Keratinocyte (primary cell): ENCODE results near the gene PTPRF. TPM values are rescaled to one million over a fixed set of nuclear protein-coding genes. Genes with fewer than 3 reads are reported as not detected.

ENCODE experiments used
- DNase-seq: peaks from one replicate; pipeline ENCODE4 v3.0.0-alpha.2; 2011; ENCODE audit warnings: low read depth, missing footprints, low spot score
- FAIRE-seq: peaks from 2 replicates; lab custom pipeline; 2011; peaks lifted over from hg19 to GRCh38; lab: Jason Lieb, UNC
- H2AFZ ChIP-seq: 2 replicates; pipeline ENCODE4 v1.6.0; 2012; ENCODE audit warnings: low read length, control low read depth, inconsistent platforms; ENCODE audit not compliant: control insufficient read depth
- H3K27ac ChIP-seq: 2 replicates; pipeline ENCODE4 v1.5.1; 2011; ENCODE audit warnings: low read length; ENCODE audit not compliant: control insufficient read depth, insufficient read depth
- H3K27me3 ChIP-seq: 3 replicates; pipeline ENCODE4 v1.6.0; 2011; ENCODE audit warnings: low read length; ENCODE audit not compliant: control insufficient read depth, insufficient read depth; ENCODE audit errors: extremely low read depth
- H3K36me3 ChIP-seq, 2 experiments: 2 replicates in 1 of 2; 3 replicates in 1 of 2; pipeline ENCODE4 v1.5.1; 2011; ENCODE audit warnings: low read length in 2 of 2, mild to moderate bottlenecking in 1 of 2; ENCODE audit not compliant: control insufficient read depth in 2 of 2, insufficient read depth in 2 of 2; ENCODE audit errors: extremely low read depth in 1 of 2
- H3K4me1 ChIP-seq: 3 replicates; pipeline ENCODE4 v1.5.1; 2011; ENCODE audit warnings: low read length; ENCODE audit not compliant: control insufficient read depth, insufficient read depth; ENCODE audit errors: extremely low read depth
- H3K4me2 ChIP-seq: 3 replicates; pipeline ENCODE4 v1.6.0; 2011; ENCODE audit warnings: low read depth, low read length; ENCODE audit not compliant: control insufficient read depth, insufficient read depth; ENCODE audit errors: extremely low read depth
- H3K4me3 ChIP-seq, 3 experiments: fragments of 200-600 bp in 1 of 3; sonication (generic) in 1 of 3; 2 replicates in 2 of 3; 3 replicates in 1 of 3; pipeline ENCODE4 v1.5.1; 2011 to 2016; ENCODE audit warnings: low read length in 3 of 3, mild to moderate bottlenecking in 3 of 3, control low read depth in 2 of 3, inconsistent platforms in 1 of 3, low read depth in 1 of 3, mixed read lengths in 1 of 3, mixed run types in 1 of 3, moderate library complexity in 1 of 3; ENCODE audit not compliant: control insufficient read depth in 2 of 3, insufficient read depth in 2 of 3; ENCODE audit errors: extremely low read depth in 1 of 3
- H3K79me2 ChIP-seq: 2 replicates; pipeline ENCODE4 v1.6.0; 2012; ENCODE audit warnings: low read length; ENCODE audit not compliant: control insufficient read depth, insufficient read depth
- H3K9ac ChIP-seq: 3 replicates; pipeline ENCODE4 v1.6.0; 2011; ENCODE audit warnings: low read length; ENCODE audit not compliant: control insufficient read depth, insufficient read depth; ENCODE audit errors: extremely low read depth
- H3K9me1 ChIP-seq: 3 replicates; pipeline ENCODE4 v1.6.0; 2011; ENCODE audit warnings: low read length; ENCODE audit not compliant: control insufficient read depth, insufficient read depth; ENCODE audit errors: extremely low read depth
- H3K9me3 ChIP-seq: 2 replicates; pipeline ENCODE4 v1.5.1; 2012; ENCODE audit warnings: low read depth, low read length; ENCODE audit not compliant: control insufficient read depth
- H4K20me1 ChIP-seq: 3 replicates; pipeline ENCODE4 v1.6.0; 2011; ENCODE audit warnings: low read length; ENCODE audit not compliant: control insufficient read depth, insufficient read depth; ENCODE audit errors: extremely low read depth
- EZH2 ChIP-seq: IDR thresholded peaks from one replicate; pipeline ENCODE4 v1.6.1; 2012; ENCODE audit warnings: inconsistent platforms, mild to moderate bottlenecking, low read length, moderate library complexity
- dilution Hi-C: fragments of 300-500 bp; cut with MboI; formaldehyde crosslinking; loops from one replicate; pipeline ENCODE4 v1.7.0; 2020; ENCODE audit warnings: low sequenced_read_pairs; ENCODE audit not compliant: extremely low pct_ligation_motif_present
- polyA plus RNA-seq, 5 experiments: library from polyadenylated mRNA; depleted of rRNA in 3 of 5; stranded (reverse) in 3 of 5; stranded (forward) in 1 of 5; unstranded in 1 of 5; fragments of >200 nt; gene quantifications; 1 replicate in 1 of 5; 2 replicates in 3 of 5; 3 replicates in 1 of 5; pipeline versions ENCODE4 v1.2.1 to v1.2.3, GENCODE V29; 2011 to 2012; ENCODE audit warnings: missing spikeins in 2 of 5, low read depth in 1 of 5, low replicate concordance in 1 of 5
- TF ChIP-seq, protein P1 (sequence below), 3 experiments: IDR thresholded peaks in 1 of 3; conservative IDR thresholded peaks in 1 of 3; optimal IDR thresholded peaks in 1 of 3; 2 replicates in 2 of 3; 3 replicates in 1 of 3; pipeline versions ENCODE3 to v1.5.1; 2011; ENCODE audit warnings: low read length in 3 of 3, mild to moderate bottlenecking in 3 of 3, moderate library complexity in 2 of 3, control low read depth in 1 of 3, inconsistent platforms in 1 of 3; ENCODE audit not compliant: insufficient read depth in 2 of 3; ENCODE audit errors: extremely low read depth in 1 of 3

Gene PTPRF
- polyA plus RNA-seq, 1 donor (not counting 4 experiments of a cell fraction or from before 2014, with no cell fraction given) = 161 TPM

DNA sequence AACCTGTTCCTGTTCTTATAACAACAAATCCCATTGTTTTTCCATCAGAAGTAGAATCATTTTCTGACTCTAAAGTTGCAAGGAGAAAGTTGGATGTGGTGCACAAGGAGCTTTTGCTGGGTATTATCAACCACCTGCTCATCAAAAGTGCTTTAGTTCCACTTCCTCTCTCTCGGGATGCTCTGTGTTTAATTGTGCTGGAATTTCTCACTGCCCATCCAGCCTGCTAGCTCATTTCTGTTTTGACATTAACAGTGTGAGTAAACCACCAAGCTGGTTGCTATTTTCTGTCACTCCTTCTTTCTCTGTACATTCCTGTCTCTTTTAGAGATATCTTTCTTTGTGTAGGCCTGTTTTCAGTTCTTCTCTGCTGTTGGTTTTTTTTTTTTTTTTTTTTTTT lies 125.3 kb downstream of the PTPRF start:
- no peak overlapping the region for H3K27ac ChIP-seq
- dilution Hi-C loops = no loop called here
- H3K9me3 ChIP-seq = no peaks in the 10 kb centered on the region
- DNase-seq (no peak), FAIRE-seq (no peak)
- H3K4me3 ChIP-seq = no peak overlapping the region
- H3K36me3 ChIP-seq = peaks cover 29 to 51% of the 10 kb centered on the region in 2 experiments
- H3K4me1 ChIP-seq = peaks cover 16% of the 10 kb centered on the region
- peaks cover 4% of the 10 kb centered on the region for H3K9me1 ChIP-seq
- peaks cover 41% of the 10 kb centered on the region for H3K79me2 ChIP-seq
- no peaks in the 10 kb centered on the region for H3K27me3 ChIP-seq
- TF ChIP-seq, protein P1, sequence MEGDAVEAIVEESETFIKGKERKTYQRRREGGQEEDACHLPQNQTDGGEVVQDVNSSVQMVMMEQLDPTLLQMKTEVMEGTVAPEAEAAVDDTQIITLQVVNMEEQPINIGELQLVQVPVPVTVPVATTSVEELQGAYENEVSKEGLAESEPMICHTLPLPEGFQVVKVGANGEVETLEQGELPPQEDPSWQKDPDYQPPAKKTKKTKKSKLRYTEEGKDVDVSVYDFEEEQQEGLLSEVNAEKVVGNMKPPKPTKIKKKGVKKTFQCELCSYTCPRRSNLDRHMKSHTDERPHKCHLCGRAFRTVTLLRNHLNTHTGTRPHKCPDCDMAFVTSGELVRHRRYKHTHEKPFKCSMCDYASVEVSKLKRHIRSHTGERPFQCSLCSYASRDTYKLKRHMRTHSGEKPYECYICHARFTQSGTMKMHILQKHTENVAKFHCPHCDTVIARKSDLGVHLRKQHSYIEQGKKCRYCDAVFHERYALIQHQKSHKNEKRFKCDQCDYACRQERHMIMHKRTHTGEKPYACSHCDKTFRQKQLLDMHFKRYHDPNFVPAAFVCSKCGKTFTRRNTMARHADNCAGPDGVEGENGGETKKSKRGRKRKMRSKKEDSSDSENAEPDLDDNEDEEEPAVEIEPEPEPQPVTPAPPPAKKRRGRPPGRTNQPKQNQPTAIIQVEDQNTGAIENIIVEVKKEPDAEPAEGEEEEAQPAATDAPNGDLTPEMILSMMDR (optimal IDR thresholded peaks at IDR 0.05 in 1 of 3, IDR thresholded peaks at IDR 0.05 in 1 of 3, conservative IDR thresholded peaks at IDR 0.05 in 1 of 3; ENCODE audit: extremely low read depth in 1 of 3, insufficient read depth in 2 of 3, low read length in 3 of 3) = no peak
- TF ChIP-seq EZH2 = no peak
- H2AFZ ChIP-seq = no peak overlapping the region
- H3K4me2 ChIP-seq = no peak overlapping the region
- H3K9ac ChIP-seq = no peak overlapping the region
- peaks cover 13% of the 10 kb centered on the region for H4K20me1 ChIP-seq

GRCh38 chr1:43659212-43660166 lies 128.8 kb downstream of the PTPRF start:
- no peaks in the 10 kb centered on the region for H3K9me3 ChIP-seq

More at GRCh38 chr1:43659212-43660166, 128.8 kb downstream of the PTPRF start:
- DNase-seq (no peak), FAIRE-seq (no peak)
- H3K36me3 ChIP-seq = peaks cover 38 to 65% of the 10 kb centered on the region in 2 experiments
- H3K27ac ChIP-seq = no peak overlapping the region
- no peaks in the 10 kb centered on the region for H3K27me3 ChIP-seq
- H2AFZ ChIP-seq = no peak overlapping the region
- peaks cover 7% of the 10 kb centered on the region for H3K79me2 ChIP-seq
- no peak for TF ChIP-seq EZH2
- TF ChIP-seq, protein P1 (optimal IDR thresholded peaks at IDR 0.05 in 1 of 3, IDR thresholded peaks at IDR 0.05 in 1 of 3, conservative IDR thresholded peaks at IDR 0.05 in 1 of 3; ENCODE audit: extremely low read depth in 1 of 3, insufficient read depth in 2 of 3, low read length in 3 of 3) = no peak
- dilution Hi-C loops = no loop called here
- H3K4me2 ChIP-seq = no peak overlapping the region
- H3K4me1 ChIP-seq = peaks cover 2% of the 10 kb centered on the region
- no peaks in the 10 kb centered on the region for H3K9me1 ChIP-seq
- no peak overlapping the region for H3K9ac ChIP-seq
- H3K4me3 ChIP-seq = no peak overlapping the region
- peaks cover 4% of the 10 kb centered on the region for H4K20me1 ChIP-seq
